Measurements from ENCODE around the gene ACER3. TPM values are rescaled to one million over a fixed set of nuclear protein-coding genes. Genes with fewer than 3 reads are reported as not detected.
A peak's percentile ranks its signal among the peaks of the same experiment; 100 is the strongest.

Gene ACER3
- total and polyA plus RNA-seq, 2 of the 4 experiments (the other 2 are of a cell fraction) = 3.5 to 10.0 TPM

DNA sequence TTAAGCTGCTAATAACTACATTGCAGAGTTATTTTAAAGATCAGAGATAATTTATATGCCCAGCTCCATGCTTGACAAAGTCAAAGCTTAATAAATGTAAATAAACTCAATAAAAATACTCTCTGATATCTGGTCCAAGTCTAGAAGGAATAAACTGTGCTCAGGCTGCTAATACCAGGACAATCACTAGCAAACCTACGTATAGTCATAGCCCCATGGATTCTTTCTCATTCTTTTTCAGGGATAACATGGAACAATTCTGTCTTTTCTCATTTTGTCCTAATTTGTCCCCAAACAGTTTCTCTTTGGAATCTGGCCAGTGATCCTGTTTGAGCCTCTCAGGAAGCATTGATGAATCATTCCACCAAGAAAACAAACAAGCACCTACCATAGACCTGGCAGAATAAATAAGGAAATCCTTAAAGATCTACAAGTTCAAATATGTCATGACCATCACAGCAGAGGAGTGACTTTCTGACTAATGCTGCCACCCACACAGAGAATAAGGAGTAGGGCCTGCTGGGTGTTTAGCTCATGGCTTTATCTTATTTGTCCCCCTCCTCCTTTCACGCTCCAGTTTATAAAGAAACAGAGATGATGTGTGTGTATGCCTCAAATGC lies 159.4 kb downstream of the ACER3 start:
- no peak overlapping the region for H3K4me3 ChIP-seq (ENCODE audit: insufficient read depth, low read depth, low read length)
- no peak overlapping the region for H3K23ac ChIP-seq (ENCODE audit: low read depth, low read length)
- no peaks in the 10 kb centered on the region for H3K79me1 ChIP-seq (ENCODE audit: low read depth in 1 of 2, low read length in 2 of 2)
- no peaks in the 10 kb centered on the region for H3K27me3 ChIP-seq (ENCODE audit: control insufficient read depth, insufficient read depth, low read length)
- no peak overlapping the region for H2BK15ac ChIP-seq (ENCODE audit: low read depth, low read length)
- intact Hi-C loops (cut with micrococcal nuclease) = loop anchor here (5.0 kb wide), 1 partner anchor 98 kb away; no protein-coding TSS in a partner anchor
- H3K36me3 ChIP-seq (ENCODE audit: control insufficient read depth, insufficient read depth, low read length) = no peaks in the 10 kb centered on the region
- H2BK5ac ChIP-seq (ENCODE audit: low read depth, low read length, poor library complexity, severe bottlenecking) = no peak overlapping the region
- H3K56ac ChIP-seq (ENCODE audit: extremely low read depth, insufficient read depth, low read length) = no peak overlapping the region
- H4K5ac ChIP-seq (ENCODE audit: low read depth, low read length) = no peak overlapping the region
- CTCF ChIA-PET = interaction anchor here (0.8 to 1.1 kb wide), 2 partner anchors 100 to 102 kb away, joined by 3 to 4 read pairs; no protein-coding TSS in a partner anchor
- DNase-seq (peak; percentile 61), ATAC-seq (ENCODE audit: low read depth) (peak; percentile 74)
- H2AK5ac ChIP-seq (ENCODE audit: low read depth, low read length) = no peak overlapping the region
- peaks cover 3% of the 10 kb centered on the region; the same call in 1 of the 2 replicates for H3K9me1 ChIP-seq (ENCODE audit: insufficient read depth, low read length)
- peak overlapping the region; percentile 36; the same call in 1 of the 2 replicates for H3K4me2 ChIP-seq (ENCODE audit: low read depth, low read length)
- H3K14ac ChIP-seq (replicated peaks; ENCODE audit: low read depth, low read length) = no peak overlapping the region
- no peaks in the 10 kb centered on the region for H3K9me3 ChIP-seq (ENCODE audit: control insufficient read depth, insufficient read depth, low read length)
- H4K91ac ChIP-seq (ENCODE audit: insufficient read depth, low read depth, low read length) = no peak overlapping the region
- 43% methylated on average over 1 of the region's 2 CpGs; no CpG with 5 or more reads in 1 of the 2 experiments for WGBS, 2 experiments (ENCODE audit: extremely low coverage in 2 of 2, insufficient read length in 1 of 2)
- no peak overlapping the region for H2BK120ac ChIP-seq (ENCODE audit: low read depth, low read length)
- BruUV-seq (replicated peaks) = no TSS peak
- H2AK9ac ChIP-seq (replicated peaks; ENCODE audit: low read depth, low read length, poor library complexity) = no peak overlapping the region
- H3K4me1 ChIP-seq (ENCODE audit: control insufficient read depth, insufficient read depth, low read length) = peaks cover 7% of the 10 kb centered on the region; the same call in 1 of the 2 replicates
- no peak overlapping the region for H2AFZ ChIP-seq (replicated peaks; ENCODE audit: low read length, poor library complexity)
- H4K20me1 ChIP-seq (ENCODE audit: insufficient read depth, low read length) = no peaks in the 10 kb centered on the region
- H4K8ac ChIP-seq (ENCODE audit: low read depth in 2 of 2, low read length in 2 of 2) = no peak overlapping the region
- no peak overlapping the region for H3K18ac ChIP-seq (ENCODE audit: low read depth, low read length)
- H3K4ac ChIP-seq (ENCODE audit: low read depth, low read length) = no peak overlapping the region
- no peak overlapping the region for H2BK20ac ChIP-seq (ENCODE audit: low read depth, low read length)
- POLR2A ChIA-PET (ENCODE audit: unreplicated experiment) = no interaction called here
- in situ Hi-C loops (cut with MboI; ENCODE audit: low sequenced_read_pairs) = no loop called here
- H3K27ac ChIP-seq (ENCODE audit: insufficient read depth, low read length) = no peak overlapping the region
- no peak overlapping the region for H3K9ac ChIP-seq (ENCODE audit: low read depth, low read length)
- dilution Hi-C loops (cut with HindIII; ENCODE audit: low sequenced_read_pairs, unreplicated experiment) = no loop called here
- TF ChIP-seq FOS (IDR thresholded peaks at IDR 0.05; ENCODE audit: low read depth, low read length) = peak; percentile 6; the same call in 1 of the 2 replicates
- no peak for TF ChIP-seq MAFK (IDR thresholded peaks at IDR 0.05; ENCODE audit: low read depth, low read length)
